LNCAP (cell line): ENCODE results near the gene LMNA.
A peak's percentile ranks its signal among the peaks of the same experiment; 100 is the strongest.

Experiments used
- TF ChIP-seq, protein P1 (sequence below): fragments of 450-650 bp; IDR thresholded peaks from 2 replicates; pipeline ENCODE4 v1.5.1; 2017; ENCODE audit warnings: mild to moderate bottlenecking

LMNA gene

DNA sequence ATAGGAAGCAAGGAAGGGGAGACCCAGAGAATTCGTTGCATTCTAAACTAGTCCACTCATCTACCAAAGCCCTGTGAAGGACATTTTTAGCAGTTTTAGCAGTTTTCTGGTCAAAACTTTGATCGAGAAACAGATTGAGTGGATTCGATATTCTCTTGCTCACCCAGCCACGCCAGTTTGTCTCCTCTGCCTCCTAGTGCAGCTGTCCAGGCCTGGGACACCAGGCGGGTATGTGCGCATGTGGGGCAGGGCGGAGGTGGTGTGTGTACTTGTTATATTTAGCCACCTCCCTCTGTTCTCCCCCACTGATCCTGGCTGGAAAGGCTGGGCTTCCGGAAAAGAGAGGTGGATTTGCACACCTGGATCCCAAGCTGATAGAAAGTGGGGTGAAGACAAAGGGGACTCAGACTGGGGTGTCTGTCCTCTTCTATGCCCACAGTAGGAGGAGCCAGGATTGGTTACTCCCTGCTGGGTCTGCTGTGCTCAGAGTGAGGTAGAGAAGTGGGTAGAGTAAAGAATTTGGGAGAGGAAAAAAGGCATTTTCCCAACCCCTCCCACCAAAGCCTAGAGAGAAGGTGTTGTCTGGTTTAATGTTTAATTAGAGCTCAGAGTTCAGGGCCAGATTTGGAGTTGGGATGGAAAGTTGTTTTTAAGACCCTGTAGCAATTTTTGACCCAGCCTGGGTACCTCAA, 3.8 kb downstream of the LMNA start:
- TF ChIP-seq, protein P1, sequence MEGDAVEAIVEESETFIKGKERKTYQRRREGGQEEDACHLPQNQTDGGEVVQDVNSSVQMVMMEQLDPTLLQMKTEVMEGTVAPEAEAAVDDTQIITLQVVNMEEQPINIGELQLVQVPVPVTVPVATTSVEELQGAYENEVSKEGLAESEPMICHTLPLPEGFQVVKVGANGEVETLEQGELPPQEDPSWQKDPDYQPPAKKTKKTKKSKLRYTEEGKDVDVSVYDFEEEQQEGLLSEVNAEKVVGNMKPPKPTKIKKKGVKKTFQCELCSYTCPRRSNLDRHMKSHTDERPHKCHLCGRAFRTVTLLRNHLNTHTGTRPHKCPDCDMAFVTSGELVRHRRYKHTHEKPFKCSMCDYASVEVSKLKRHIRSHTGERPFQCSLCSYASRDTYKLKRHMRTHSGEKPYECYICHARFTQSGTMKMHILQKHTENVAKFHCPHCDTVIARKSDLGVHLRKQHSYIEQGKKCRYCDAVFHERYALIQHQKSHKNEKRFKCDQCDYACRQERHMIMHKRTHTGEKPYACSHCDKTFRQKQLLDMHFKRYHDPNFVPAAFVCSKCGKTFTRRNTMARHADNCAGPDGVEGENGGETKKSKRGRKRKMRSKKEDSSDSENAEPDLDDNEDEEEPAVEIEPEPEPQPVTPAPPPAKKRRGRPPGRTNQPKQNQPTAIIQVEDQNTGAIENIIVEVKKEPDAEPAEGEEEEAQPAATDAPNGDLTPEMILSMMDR, result no peak

- TF ChIP-seq, protein P1, result no peak
These were observed 5.1 kb downstream of the LMNA start for GRCh38 chr1:156119503-156120209.

DNA sequence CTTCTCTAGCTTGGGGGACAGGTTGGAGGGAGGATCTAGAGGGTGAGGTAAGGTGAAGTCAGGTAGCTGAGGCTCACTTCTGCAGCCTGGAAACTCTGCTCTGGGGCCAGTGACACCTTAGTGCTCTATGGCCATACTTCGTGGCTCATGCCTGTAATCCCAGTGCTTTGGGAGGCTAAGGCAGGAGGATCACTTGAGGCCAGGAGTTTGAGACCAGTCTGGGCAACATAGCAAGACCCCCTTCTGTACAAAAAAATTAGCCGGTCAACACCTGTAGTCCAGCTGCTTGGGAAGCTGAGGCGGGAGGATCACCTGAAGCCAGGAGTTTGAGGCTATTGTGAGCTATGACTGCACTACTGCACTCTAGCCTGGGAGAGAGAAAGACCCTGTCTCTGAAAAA, 5.8 kb downstream of the LMNA start:
- TF ChIP-seq, protein P1, result no peak

- TF ChIP-seq, protein P1, result no peak
These were observed 6.9 kb downstream of the LMNA start for GRCh38 chr1:156121457-156121856.

DNA sequence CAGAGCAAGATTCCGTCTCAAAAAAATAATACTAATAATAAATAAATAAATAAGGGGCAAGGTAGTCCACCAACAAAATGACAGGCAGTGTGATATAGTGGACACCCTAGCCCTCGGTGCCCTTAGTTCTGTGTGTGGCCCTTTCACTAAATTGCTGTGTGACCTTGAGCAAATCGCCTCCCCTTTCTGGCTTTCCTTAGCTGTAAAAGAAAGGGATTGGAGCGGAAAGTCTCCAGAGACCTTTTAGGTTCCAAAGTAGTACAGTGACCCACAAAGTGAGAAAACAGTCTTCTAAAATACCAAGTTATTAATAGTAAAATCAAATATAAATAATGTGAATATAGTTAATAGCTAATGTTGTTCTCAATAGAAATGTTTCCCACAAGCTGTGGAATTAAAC, 7.6 kb downstream of the LMNA start:
- TF ChIP-seq, protein P1, result no peak

DNA sequence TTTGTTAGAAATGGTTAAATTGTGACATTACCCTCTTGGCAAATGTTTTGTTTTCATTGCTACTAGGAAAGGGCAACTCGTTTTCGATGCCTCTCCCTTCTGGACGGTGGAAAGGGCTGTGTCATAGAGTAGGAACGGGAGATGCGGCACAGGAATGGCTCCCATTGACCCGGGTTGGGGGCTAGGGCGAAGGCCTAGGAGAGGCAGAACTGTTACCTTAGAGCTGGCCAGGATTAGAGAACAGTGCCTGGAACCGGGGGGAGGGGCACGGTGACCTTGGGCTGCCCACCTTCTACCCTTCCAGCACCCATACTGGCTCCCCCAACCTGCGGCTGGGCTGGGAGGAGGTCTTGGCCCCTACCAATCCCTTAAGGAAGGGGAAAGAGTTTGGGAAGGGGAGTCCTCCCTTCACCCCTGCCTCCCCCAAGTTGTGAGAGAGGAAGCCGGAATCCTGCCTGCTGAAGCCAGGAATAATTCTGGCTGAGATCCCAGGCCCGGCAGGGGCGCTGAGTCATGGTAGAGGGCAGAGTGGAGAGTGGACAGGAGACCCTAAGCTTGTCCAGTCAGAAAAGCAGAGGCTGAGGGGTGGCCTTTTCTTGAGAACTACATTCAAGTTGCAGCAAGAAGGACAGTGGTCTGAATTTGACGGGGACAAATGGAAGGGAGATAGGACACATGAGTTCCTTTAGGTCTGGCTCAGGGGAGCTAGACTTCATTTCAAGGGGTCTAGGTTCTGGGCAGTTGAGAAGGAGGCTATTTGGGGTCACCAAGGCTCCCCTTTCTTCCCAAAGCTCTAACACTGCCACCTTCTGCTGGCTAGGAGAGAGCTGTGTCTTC, 8.2 kb downstream of the LMNA start:
- TF ChIP-seq, protein P1, result 0 out of 2 replicates have a peak, but pooled peaks have one; percentile 20

DNA sequence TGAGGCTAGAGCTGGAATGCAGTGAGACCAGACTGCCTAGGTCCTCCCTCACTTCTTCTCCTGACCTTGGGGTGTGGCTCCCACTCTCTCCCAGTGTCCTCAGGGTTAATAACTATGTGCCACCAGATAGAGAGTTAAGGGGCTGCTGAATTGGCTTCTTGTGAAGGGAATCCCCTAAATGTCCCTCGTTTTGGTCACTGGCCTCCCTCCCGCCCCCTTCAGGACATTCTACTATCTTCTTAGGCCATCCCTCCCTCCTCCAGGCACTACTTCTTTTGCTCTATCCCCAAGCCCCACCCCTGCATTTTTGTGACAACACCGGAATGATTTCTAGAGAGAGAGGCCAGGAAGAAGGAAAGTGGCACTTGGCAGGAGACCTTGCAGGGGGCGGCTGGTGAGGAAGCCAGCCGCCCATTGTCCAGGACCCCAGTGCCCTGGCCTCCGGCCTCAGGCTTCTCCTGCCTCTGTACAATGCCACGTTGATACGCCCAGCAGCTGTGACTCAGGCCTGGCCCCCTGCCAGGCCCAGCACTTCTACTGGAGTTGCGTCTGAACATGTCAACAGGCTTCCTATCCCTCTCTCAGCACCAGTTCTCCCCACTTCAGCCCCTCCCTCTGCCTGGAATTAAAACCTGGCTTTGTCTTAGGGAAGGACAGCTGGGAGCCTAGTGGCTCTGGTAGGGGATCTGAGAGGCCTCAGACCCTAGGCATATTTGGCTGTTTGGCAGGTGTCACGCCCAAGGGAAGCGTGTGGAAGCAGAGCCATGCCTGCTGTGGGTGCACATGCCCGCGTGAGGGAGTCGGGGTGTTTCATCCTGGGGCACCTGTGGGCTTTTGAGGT, 9.1 kb downstream of the LMNA start:
- TF ChIP-seq, protein P1, result no peak
